Measurements from ENCODE around the gene CBX6.
"Not testable (repeated sequence)": the region's sequence is repeated elsewhere in the genome, so short reads cannot be mapped to it uniquely, and the experiment has no call there.

Gene CBX6

DNA sequence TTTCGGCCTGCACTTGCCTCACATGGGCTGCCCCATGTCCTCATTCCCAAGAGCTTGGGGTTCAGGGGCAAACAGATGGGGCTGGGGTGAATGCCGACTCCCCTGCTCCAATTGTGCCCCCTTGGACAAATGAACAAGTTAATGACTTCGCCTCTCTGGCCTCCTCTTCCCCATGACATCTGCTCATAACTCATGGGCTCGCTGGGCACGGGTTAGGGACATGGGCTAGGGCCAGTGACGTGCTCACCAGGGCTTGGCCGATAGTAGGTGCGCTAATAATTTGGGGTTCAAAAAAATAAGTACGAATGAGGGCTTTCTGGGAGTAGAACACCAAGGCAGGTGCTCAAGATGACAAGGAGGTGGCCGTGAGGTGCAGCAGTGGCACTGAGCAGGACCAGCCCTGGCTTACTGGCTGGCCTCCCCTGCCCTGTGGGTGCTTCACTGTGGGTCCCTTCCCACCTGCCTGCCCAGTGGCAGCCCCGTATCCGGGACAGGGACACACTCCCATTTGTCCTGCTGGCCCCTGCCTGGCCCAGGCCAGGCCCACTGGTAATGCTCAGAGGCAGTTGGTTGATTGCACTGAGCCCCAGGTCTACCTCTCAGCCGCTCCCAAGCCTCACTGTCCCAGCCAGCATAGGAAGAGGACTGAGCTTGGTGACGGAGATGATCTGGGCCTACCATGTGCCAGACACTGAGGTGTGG lies 12.3 kb downstream of the CBX6 start:
- no peak for DNase-seq

DNA sequence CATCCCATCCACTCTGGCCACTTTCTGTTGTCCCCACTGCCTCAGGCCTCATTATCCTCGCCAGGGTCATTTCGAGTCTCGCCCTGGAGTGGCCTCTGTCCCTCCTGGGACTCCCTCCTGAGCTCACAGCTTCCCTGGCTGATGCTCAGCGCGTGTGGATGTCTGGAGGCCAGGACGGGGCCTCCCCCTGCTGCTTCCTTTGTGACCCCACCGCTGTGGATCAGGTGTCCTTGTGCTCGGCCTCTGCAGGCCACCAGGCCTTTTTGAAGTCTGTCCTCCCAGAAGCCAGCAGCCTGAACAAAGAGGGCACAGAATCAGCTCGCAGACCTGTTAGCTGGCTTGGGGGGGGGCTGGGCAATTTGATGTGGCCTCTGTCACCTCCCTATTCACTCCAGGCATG lies 13.5 kb downstream of the CBX6 start:
- no peak for DNase-seq

DNA sequence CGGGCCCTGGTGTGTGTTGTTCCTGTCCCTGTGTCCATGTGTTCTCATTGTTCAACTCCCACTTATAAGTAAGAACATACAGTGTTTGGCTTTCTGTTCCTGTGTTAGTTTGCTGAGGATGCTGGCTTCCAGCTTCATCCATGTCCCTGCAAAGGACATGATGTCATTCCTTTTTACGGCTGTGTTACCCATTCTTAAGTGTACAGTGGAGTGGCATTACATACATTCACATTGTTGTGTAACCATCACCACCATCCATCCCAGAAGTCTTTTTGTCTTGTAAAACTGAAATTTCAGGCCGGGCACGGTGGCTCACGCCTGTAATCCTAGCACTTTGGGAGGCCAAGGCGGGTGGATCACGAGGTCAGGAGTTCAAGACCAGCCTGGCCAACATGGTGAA lies 17.5 kb downstream of the CBX6 start:
- DNase-seq: not testable (repeated sequence)

DNA sequence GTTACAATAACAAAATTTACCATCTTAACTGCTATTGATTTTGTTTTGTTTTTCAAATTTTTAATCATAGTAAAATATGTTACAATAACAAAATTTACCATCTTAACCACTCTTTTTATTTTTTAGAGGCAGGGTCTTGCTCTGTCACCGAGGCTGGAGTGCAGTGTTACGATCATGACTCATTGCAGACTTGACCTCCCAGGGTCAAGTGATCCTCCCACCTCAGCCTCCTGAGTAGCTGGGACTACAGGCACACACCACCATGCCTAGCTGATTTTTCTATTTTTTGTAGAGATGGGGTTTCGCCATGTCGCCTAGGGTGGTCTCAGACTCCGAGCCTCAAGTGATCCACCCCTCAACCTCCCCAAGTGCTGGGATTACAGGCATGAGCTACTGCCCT lies 18.1 kb downstream of the CBX6 start:
- DNase-seq: not testable (repeated sequence)

DNA sequence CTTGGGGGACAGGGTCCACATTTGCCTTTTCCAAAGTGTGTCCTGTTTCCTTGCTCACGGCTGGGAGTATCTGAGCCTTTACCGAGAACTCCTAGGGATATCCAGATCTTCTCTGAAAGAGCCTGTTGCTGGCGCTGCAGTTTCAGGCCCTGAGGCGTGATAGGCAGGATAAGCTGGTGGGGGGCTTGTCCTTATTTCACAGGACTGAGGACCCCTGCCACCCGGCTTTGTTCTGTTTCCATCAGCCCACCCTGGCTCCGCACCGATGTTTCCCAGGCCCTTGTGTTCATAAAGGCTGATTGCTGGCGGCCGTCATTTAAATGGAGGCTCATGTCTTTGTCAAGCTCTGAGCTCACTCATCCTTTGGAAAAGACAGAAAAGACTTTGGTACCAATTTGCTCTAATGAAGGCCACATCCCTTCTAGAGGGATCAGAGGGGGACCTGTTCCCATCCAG lies 18.8 kb downstream of the CBX6 start:
- no peak for DNase-seq

DNA sequence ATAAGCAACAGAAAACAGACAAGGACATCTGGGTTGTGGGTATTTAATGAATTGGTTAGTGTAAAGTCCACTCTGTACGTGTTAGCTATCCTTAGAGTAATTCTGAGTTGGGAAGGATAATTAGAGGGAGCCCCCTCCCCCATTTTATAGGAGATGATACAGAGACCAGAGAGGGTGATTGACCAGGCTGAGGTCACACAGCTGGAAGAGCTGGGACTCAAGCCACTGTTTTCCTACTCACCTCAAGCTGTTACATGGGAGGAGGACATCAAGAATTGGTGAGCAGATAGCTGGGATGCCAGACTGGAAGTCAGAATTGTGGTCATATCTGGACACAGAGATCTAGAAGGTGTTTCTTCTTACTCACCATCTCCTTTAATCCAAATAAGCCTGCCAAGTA lies 19.5 kb downstream of the CBX6 start:
- no peak for DNase-seq

DNA sequence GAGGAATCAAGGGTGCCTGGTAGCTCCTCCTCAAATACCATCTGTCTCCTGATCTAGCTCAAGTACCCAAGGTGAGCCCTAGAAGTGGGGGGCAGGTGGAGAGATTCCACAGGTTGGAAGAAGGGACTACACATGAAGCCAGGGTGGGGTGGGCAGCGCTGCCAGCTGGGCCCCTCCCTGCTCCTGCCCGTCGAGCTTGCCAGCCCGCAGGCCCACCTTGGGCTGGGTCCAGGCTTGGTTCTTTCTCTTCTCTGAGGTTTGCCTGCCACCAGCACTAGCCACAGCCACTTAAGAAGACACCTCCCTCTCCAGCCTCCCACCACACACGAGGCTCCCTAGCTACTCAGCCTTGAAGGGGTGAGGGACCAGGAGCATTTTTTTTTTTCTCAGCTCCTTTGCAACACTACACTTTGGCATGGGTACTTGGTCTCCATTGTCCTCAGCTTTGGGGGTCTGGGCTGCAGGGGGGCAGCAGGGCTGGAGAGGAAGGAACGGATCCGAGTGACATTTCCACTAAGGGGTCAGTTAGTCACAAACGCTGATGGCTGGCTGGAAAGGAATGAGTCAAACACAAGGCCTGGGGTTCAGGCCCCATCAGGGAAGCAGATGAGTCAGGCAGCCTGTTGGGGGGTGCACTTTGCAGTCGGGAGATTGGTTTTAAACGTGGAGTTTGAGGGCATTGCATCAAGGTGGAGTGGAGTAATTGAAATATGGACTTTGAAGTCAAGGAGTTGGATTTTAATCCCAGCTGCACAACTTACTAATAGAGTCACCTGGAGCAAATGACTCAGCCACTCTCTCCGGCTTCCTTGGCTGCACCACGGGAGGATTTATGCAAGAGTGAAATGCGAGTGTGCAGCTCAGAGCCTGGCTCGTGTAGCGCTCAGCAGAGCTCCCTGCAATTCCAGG lies 20.8 kb downstream of the CBX6 start:
- DNase-seq: no peak

DNA sequence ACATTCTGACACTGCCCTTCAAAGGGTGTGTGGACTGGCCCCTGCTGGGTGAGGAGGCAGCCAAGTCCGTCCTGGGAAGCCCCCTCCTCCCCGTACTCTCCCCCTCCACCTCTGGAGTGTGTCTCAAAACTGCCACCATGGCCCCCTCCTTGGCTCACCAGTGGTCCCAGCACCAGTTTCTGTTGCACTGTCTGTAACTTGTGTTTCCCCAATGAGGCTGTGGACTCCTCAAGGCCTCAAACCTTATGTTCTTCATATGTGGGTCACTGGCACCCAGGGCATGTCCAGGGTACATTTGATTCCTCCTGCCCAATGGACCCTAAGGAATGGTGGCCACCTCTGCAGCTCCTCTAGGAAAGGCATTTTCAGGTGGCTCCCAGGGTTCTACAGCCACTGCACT lies 21.6 kb downstream of the CBX6 start:
- DNase-seq: no peak

DNA sequence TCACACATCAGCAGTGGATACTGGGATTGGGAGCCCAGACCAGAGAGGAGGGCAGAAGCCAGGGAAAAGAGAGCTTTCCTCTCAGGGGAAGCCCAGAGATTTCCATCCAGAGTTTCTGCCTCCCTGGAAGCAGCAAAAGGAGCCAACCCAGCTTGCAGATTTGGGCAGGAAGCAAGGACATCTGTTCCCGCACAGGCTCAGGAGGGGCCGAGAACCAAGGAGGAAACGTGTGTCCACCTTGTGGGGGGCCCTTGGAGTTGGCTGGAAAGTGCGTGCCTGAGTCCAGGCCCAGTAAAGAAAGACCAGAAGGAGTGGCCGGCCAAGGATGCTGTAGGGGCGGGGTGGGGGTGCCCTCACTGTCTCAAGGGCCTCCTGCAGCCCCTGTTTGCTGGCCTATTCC lies 22.2 kb downstream of the CBX6 start:
- DNase-seq: no peak

DNA sequence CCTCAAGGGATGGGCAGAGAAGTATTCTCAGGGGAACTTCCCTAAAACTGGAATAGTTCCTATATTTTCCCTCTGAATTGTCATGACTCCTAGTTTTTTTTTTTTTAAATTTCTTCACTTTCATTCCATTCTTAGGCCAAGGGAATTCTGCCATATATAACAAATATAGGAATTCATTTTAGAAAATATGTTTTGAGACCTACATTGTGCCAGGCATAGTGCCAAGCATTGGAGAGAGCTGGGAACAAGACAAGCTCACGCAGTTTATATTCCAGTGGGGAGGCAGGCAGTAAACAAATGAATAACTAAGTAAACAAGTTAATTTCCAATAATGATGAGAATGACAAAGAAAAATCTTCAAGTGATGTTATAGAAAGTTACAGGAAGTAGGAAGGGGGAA lies 25.6 kb downstream of the CBX6 start:
- DNase-seq: no peak

DNA sequence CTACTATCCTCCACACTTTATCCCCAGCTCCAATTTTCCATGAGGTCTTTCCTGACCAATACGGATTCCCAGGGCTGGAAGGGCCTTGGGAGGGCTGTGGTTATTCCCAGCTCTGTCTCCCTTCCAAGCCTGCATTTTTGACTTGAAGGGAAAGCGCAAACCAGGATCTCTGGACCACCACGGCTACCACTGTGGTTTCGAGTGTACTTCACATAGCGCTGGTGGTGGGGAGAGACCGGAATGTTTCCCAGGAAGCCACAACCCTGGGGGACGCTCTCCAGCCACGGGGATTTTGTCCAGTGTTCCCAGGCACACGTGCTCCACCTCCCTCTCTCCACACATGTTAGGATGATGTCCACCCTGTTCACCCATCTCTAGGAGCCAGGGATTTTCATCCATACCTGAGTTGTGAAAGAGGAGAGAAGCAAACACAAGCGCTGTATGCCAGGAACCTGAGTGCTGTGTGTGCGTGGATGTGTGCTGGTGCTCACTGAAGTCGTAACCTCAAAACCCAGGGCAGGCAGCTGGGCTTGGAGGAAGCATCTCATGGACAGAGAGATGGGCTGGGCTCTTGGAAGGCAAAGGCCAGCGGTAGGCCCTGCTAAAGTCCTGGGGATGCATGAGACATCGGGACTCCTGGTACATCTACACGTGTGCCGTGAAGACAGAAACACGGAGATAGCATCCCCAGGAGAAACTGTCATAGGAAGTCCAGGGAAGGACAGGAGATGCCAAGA lies 26.8 kb downstream of the CBX6 start:
- DNase-seq: no peak

DNA sequence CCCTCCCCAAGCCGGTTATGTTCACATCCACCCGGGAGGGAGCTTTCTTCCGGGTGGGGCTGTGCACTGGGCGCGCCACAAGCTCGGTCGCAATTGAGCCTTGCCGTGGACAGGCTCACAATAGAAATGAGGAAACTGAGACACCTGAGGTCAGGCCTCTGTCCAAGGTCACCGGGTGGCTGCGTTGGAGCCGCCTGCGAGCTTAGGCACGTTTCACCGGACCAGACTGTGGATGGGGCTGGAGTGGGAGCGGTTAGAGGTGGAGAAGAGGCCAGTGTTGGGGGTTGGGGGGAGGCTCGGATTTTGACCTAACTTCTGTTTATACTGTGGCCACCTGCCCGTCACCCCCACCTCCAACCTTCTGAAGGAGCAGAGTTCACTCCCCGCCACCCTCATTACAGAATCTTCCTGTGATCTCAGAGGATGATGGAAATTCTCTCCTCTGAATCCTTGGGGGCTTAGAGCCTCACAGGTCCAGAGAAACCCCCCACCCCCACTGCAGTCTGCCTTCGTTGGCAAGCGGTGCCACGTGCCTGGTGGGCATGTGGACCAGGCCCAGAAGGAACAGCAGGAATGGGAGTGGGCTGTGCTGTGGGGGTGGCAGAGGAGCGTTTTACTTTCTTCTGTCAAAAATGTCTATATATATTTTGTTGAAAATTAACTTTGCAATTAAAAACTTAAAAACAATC lies 27.6 kb downstream of the CBX6 start:
- DNase-seq: no peak

DNA sequence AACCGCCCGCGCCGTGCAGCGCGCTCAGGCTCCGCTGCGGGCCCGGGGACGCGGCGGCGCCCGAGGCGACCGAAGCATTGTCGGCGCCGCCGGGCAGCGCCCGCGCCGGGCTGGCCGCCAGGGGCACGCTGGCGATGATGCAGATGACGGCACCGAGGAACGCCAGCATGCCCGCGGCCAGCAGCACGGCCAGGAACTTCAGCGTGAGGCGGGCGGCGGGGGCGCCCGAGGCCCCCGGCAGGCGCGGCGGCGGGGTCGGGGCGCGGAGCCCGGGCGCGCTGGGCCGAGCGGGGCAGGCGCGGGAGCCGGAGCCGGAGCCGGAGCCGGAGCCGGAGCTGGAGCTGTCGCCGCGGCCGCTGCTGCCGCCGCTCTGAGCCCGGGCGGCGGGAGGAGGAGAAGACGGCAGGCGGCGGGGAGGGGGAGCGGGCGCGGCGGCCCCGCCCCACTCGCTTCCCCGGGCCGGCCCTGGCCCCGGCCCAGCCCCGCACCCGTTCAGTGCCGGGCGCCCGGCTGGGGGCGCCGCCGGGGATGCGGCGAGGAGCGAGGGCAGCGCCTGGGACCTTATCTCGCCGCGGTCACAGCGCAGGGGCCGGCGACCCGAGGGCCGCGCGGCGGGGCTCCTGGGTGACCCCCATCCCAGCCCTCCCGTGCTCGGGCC lies 28.2 kb downstream of the CBX6 start, which contains the start of gene NPTXR:
NPTXR (minus strand) TSS at position 372 of the 658 bp plus-strand sequence.
- DNase-seq: peak in 2 of 4 experiments; percentile 16 to 19

DNA sequence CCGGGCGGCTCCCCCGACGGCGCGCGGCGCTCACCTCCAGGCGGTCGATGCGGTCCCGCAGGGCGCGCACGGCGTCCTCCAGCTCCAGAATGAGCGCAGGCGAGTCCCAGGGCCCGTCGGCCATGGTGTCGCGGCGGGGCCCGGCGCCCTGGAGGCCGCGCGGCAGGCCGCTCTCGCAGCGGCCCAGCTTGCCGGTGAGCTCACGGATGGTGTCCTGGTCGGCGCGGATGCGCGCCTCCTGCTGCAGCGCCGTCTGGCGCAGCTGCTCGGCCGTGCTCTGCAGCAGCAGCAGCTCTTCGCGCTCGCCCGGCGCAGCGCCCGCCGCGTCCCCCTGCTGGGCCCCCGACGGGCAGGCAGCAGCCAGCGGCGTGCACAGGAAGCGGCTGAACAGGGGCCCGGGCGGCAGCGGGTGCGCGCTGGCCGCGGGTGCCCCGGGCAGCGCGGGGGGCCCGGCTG lies 28.8 kb downstream of the CBX6 start:
- peak in 3 of 4 experiments; percentile 14 to 48 (median 25) for DNase-seq

DNA sequence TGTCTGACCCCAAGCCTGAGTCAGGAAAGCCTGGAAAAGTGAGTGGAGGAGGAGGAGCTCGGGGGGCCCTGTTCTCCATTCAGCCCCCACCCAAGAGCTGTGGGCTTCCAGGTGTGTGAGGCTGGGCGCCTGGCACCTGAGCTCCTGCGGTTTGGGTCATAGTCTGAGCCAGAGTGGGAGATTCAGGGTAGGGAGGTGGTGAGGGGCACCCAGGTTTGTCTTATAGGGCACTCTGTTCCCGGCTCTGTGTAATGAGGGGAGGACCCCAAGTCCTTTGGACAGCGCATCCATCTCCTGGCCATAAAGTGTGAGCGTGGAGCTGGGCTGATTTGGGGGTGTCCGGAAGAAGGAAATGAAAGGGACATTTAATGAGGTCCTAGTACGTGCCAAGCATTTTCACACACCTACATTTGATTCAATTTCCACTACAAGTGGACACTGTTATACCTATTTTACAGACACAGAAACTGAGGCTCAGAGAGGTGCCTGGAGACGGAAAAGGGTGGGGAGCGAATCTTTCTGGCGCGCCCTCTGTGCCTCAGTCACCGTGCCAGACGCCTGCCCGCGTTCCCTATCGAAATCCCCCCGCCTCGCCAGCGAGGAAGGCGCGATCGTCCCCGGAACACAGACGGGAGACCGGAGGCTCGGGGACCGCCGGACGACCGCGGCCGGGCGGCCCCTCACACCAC lies 29.4 kb downstream of the CBX6 start:
- DNase-seq: no peak

DNA sequence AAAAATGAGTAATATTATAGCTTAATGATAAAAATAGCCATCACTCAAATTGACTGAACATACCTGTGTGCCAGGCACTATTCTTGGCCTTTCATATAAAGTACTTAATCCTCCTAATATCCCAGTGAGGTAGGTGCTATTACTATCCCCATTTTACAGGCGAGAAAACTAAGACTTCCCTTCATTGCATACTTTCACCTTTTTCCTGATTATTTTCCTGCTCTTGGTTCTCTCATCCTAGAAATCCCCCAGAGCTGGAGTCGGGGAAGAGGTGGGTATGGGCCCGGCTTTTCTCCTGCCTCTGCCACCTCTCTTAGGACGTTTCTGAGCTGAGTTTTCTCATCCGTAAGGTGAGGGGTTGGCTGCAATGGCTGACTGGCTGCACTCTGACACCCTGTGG lies 30.4 kb downstream of the CBX6 start:
- no peak for DNase-seq

DNA sequence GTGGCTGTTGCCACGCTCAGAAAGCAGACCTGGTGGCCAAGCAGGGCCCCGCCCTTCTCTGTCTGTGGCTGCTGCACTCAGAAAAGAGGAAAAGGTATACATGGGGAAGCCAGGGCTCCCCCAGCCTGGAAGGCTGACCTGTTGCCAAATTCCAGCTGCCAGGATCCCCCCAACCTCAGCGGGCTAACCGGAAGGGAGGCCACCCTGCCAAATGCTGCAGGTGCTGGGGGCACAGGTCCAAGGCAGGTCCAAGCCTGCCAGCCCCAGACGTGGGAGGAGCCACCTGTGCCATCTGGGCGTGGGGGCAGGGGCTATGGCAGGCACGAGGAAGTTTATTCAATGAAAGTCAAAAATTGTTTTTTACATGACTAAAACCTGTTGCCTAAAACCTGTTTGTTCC lies 30.8 kb downstream of the CBX6 start:
- no peak for DNase-seq

DNA sequence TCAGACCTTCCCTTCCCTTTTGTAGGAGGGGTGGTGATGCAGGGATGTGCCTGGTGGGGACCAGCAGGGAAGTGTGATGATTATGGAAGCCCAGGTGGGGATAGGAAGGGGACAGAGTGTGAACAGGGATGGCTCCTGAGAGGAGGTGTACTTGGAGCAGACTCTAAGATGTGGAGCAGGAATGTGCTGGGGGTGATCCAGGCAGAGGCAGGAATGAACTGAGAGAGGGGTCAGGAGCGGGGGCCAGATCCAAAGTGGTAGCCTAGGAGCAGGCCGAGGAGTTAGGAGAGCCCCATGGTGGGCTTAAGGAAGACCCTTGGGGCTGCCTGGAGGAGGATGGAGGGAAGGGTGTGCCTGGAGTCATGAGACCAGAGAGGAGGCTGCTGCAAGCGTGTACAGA lies 31.9 kb downstream of the CBX6 start:
- DNase-seq: no peak

DNA sequence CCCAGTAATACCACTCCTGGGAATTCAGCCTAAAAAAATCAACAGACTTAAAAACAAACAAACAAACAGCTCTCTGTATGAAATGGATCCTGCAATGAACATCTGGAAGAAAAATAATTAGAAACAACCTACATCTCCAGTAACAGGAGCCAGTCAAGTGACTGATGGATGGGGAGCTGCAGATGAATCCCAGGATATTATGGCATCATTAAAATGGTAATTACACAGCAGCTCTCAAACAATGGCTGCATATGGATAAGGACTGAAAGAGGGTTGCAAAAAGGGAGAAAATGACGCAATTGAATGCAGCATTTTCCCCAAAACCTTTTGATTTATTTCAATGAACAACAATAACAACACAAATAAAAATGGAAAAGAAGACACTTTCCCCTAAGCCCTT lies 32.3 kb downstream of the CBX6 start:
- DNase-seq: no peak

DNA sequence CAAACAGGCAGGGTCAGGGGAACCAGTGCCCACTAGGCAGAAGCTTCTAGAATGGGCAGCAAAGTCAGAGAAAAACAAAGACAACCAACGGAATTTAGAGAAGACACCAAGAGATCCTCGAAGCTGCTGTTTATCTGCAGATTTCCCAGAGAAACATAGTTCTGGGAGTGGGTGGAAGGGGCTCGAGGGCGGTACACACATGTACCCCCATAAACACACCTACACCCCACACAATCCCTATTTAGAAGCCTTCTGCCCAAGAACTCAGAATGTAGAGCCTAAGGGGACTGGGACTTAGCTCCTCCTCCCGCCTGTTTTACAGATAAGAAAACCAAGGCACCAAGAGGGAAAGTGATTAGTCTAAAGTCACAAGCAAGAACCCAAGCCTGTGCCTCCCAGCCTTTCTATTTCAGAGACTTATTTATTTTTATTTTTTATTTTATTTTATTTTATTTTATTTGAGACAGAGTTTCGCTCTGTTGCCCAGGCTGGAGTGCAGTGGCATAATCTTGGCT lies 34.5 kb downstream of the CBX6 start:
- no peak for DNase-seq

DNA sequence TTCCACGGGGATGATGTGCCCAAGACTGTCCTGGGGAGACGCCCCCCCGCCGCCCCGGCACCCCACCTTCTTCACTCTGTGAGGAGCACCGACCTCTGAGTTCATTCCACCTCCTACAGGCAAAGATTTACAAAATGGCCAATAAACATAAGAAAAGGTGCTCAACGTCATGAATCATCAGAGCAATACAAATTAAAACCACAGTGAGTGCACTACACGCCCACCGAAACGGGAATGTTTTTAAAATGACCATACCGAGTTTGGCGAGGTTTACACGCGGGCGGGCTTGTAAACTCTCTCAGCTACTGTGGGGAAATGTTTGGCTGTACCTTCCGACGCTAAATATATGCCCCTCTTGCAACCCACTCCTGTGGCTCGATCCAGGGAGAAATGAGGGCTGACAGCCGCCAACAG lies 36.1 kb downstream of the CBX6 start:
- DNase-seq: no peak

Data from activated CD4-positive, CD25-positive, alpha-beta regulatory T cell (primary cell).